Iris pigment epithelial cell (primary cell): ENCODE measurements around the gene ERBIN.
"Not testable (repeated sequence)": the region's sequence is repeated elsewhere in the genome, so short reads cannot be mapped to it uniquely, and the experiment has no call there.

Experiments used
- DNase-seq: peaks from one replicate; pipeline ENCODE4 v3.0.0-alpha.2; 2011; ENCODE audit warnings: low read depth

Gene ERBIN

GRCh38 chr5:65916066-65916465 is 10.3 kb upstream of the ERBIN start:
- DNase-seq = no peak

GRCh38 chr5:65916636-65917035 is 9.7 kb upstream of the ERBIN start:
- no peak for DNase-seq

GRCh38 chr5:65919773-65920172 is 6.6 kb upstream of the ERBIN start:
- DNase-seq = peak; percentile 40

DNA sequence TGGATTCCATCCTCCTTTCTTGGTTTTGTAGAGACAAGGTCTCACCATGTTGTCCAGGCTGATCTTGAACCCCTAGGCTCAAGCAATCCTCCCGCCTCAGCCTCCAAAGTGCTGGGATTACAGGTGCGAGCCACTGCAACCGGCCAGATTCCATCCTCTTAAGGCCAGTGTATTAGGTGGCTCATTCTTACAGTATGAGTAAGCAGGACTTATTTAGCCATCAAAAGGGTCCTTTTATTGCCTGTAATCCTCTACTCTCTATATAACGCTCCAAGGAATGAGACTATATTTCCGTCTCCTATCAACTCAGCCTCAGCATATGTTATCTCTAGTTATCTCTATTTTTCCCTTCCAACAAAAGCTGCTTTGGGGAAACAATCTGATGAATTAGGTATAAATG is 3.0 kb upstream of the ERBIN start:
- DNase-seq = no peak

DNA sequence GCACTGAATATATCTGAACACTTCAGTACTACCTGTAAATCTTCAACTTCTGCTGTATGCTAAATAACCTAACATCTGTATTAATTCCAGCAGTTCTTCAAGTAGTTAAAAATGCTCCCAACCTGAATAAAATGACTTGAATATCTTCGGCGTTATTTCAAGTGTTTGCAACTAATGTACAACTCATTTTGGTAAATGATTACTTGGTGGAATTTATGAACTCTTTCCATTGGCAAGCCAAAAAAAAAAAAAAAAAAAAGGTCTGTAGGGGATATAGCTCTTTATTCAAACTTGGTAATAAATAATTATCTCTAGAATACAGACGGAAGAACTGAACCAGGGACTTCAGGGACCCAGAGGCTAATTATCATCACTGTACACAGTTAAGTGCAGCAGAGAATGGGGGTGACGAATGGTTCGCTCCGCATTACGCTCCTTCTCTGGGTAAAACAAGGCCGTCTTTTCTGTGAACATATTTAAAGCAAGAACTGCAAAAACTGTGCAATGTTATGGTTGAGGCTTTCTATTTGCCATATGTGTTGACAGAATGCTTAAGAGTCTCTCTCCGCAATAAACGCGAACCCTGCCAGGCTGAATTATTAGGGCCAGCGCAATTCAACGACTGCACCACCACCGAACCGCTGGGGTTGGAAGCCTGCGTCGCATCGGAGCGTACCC is 1.9 kb upstream of the ERBIN start:
- DNase-seq = no peak

DNA sequence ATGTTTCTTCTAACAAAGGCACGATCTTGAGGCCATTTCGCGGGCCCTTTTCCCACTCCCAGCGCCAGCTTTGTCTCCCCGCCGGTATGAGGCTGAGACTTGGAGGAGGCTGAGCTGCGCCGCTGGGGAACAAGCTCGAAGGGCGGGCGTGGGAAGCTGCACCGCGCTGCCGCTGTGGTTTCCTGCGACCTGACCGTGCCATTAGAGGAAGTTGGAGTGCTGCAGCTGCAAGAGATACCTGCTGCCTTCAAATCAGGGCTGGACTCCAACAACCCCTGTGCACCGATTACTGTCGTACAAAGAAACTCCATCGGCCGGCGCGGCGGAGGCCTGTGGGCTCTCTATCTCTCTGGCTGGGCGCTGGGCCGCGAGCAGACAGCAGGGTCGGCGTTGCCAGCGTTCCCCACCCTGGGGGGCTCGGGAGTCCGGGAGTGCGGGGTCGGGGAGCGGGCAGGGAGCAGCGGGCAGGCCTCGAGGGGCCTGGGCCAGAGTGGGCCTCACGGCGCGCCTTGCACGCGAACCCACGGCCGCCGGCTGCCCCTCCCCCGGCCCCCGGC is 1.3 kb upstream of the ERBIN start:
- peak; percentile 83 for DNase-seq

DNA sequence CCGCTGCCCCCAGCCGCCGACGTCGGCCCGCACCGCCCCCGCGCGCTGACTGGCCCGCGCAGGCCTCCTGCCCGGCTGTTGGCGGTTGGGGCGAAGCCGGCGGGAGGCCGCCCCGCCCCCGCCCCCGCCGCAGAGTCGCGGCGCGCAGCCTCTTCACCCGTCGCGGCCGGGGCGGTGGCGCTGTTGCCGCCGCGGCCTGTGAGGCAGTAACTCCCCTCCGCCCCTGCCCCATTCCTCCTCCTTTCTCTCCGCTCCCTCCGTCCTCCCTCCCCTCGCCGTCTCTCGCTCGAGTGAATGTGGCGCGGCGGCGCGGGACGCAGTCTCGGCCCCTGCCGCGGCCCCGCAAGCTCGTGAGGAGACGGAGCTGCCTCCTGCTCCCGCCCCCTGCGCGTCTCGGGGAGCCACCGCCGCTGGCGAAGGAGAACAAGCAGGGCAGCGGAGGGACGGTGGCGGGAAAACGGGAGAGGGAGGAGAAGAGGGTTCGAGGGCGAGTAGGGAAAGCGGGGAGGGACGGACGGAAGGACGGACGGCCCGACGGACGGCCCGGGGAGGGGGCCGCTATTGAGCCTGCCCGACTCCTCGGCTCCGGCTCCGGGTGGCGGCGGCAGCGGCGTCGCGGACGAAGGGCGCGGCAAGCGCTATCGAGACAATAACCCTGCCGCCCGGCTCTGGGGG is 637 bp upstream of the ERBIN start:
- peak; percentile 83 for DNase-seq

- DNase-seq = peak; percentile 26
These were observed 518 bp downstream of the ERBIN start for GRCh38 chr5:65926893-65927292.

DNA sequence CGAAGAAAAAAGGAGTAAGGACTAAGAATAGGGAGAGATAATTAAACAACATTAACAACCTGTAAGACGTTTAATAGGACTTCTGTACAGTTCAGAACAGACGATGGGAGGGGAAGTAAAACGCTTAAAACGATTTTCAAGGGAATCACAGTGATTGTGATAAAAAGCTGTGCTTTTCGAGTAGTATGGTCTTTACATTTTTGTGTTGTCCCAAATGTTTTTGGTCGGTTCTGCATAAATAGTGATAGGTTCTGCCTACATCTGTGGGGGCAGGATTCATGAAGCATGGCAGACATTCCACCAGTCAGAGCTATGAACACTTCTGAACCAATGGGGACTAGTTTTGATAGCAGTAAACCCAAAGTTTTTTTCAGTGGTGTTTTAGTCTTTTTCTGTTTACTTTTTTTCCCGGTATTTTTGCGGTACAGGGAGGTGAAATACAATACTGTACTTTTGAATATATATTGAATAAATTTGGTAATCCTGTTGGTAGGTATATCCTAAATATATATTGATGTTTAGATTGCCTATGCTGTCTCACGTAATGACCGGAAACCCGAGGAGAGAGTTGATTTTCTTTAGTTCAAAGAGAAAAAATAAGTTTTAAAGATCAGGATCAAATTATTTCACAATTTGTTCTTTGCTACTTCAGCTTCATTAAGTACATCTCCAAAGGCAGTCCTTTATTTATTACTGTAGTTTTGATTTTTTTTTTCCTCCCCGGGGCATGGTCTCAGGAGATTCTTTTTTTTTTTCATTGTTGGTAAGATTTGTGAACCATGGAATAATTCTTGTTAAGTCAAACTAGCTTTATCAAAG is 1.3 kb downstream of the ERBIN start:
- DNase-seq = peak; percentile 82

GRCh38 chr5:65928322-65928752 is 2.0 kb downstream of the ERBIN start:
- DNase-seq = peak; percentile 9

DNA sequence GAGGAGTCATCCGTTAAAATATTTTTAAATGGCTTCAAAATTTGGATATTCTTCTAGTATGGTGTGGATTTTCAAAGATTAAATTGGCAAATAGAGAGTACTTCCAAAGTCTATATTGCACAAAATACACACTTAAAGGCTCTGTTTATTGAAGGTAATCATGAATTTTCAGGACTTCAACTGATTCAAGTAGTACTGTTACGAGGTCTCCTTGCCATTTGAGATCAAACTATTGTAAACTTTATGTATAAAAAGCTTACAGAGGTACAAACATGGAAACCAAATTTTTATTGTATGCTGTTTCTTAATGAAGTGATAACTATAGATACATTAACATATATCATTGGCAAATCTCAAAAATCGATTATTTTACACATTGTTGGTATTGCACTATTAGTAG is 2.5 kb downstream of the ERBIN start:
- DNase-seq = no peak

GRCh38 chr5:65932676-65933075 is 6.3 kb downstream of the ERBIN start:
- no peak for DNase-seq

- DNase-seq = no peak
These were observed 6.9 kb downstream of the ERBIN start for GRCh38 chr5:65933295-65933694.

- DNase-seq = no peak
These were observed 11.9 kb downstream of the ERBIN start for GRCh38 chr5:65938256-65938655.

DNA sequence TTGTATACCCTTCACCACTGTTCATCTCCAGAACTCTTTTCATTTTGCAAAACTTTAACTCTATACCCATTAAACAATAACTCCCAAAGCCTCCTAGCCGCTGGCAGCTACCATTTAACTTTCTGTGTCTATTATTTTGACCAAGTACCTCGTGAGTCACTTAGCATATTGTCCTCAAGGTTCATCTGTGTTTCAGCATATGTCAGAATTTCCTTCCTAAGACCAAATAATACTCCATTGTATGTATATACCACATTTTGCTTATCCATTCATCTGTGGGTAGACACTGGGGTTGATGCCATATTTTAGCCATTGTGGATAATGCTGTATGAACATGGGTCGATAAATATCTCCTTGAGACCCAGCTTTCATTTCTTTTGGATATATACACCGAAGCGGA is 17.4 kb downstream of the ERBIN start:
- DNase-seq = no peak

DNA sequence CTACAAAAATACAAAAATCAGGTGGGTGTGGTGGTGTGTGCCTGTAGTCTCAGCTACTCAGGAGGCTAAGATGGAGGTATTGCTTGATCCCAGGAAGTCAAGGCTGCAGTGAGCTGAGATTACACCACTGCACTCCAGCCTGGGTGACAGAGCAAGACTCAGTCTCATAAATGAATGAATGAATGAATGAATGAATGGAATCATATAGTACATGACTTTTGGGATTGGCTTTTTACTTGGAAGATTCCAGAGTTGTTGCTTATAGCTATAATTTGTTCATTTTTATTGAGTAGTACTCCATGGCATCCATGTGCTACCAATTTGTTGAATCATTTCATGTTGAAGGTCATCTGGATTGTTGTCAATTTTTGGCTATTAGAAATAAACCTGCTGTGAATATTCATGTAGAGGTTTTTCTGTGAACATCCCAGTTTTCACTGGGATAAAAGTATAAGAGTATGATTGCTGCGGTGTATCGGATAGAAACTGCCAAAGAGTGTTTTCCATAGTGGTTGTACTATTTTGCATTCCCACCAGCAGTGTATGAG is 19.9 kb downstream of the ERBIN start:
- DNase-seq = no peak

GRCh38 chr5:65948115-65948747 is 21.9 kb downstream of the ERBIN start:
- no peak for DNase-seq

GRCh38 chr5:65951330-65951729 is 25.0 kb downstream of the ERBIN start:
- no peak for DNase-seq

GRCh38 chr5:65952259-65952658 is 25.9 kb downstream of the ERBIN start:
- no peak for DNase-seq

DNA sequence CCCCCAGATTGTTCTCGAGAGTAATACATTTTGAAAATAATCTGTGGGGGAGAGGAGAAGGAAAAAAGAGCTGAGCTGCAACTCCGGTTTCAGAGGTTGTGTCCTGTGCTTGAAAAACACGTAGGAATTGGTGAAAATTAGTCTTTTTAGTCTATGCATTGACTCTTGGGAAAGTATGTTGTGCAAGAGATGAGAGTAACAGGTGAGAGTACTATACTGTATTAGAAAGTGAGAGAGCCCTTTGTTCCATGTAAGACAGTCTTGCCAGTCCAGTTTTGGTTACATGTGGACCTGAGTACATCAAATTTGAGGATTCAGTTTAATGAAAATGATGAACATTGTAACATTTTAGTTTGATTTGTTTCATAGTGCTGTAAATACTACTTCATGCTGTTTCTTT is 27.8 kb downstream of the ERBIN start:
- no peak for DNase-seq

DNA sequence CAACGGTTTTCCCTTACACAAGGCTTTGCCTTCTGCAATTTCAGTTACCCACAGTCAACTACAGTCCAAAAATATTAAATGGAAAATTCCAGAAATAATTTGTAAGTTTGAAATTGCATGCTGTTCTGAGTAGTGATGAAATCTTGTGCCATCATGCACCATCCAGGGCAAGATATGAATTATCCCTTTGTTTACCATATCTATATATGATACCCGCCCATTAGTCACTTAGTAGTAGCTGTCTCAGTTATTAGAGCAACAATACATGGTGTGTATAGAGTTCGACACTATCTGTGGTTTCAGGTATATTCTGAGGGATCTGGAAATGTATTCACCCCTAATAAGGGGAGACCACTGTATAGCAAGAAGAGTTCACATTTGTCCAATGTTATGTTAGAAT is 29.4 kb downstream of the ERBIN start:
- DNase-seq = no peak

GRCh38 chr5:65957703-65958102 is 31.3 kb downstream of the ERBIN start:
- not testable (repeated sequence) for DNase-seq
